ENCODE data around the gene ARPC1A.
"Not testable (repeated sequence)": the region's sequence is repeated elsewhere in the genome, so short reads cannot be mapped to it uniquely, and the experiment has no call there.

ARPC1A gene

DNA sequence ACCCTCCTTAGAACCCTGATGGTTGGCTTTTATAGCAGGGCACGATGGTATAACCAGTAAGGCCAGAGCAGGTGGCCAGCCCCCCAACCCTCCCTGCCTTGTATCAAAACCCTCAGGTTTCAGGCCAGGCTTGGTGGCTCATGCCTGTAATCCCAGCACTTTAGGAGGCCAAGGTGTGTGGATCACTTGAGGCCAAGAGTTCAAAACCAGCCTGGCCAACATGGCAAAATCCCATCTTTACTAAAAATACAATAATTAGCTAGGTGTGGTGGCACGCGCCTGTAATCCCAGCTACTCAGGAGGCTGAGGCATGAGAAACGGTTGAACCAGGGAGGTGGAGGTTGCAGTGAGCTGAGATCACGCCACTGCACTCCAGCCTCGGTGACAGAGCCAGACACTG lies 3.0 kb upstream of the ARPC1A start:
- DNase-seq (ENCODE audit: low spot score) = not testable (repeated sequence)

DNA sequence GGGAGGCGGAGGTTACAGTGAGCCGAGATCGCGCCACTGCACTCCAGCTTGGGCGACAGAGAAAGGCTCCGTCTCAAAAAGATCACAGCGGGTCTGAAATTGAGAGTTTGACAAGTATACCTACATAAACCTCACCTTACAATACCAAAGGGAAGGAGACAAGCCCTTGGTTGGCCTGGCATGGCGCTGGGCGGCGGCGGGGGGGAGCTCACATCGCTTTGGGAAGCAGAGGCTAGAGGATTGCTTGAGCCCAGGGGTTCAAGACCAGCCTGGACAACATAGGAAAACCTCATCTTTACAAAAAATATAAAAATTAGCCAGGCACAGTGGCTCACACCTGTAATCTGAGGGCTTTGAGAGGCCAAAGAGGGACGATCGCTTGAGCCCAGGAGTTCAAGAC lies 1.1 kb upstream of the ARPC1A start:
- no peak for DNase-seq (ENCODE audit: low spot score)

DNA sequence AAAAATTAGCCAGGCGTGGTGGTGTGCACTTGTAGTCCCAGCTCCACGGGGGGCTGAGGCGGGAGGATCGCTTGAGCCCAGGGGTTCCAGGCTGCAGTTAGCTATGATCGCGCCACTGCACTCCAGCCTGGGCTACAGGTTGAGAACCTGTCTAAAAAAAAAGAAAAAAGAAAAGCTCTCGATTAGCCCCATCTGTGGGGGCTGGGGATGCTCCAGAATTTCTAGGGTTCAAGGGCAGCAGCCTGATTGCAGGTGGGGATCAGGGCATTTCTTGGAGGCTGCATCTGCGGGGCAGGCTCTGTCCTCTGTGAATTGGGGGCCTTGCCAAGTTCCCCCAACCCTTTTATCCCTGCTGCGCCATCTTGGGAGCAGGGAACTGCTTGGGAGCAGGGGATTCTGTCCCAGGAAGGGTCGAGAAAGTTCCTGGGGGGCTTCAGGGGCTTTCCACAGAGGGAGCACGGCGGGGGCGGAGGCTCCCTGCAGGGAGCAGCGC lies 651 bp upstream of the ARPC1A start:
- no peak for DNase-seq (ENCODE audit: low spot score)

DNA sequence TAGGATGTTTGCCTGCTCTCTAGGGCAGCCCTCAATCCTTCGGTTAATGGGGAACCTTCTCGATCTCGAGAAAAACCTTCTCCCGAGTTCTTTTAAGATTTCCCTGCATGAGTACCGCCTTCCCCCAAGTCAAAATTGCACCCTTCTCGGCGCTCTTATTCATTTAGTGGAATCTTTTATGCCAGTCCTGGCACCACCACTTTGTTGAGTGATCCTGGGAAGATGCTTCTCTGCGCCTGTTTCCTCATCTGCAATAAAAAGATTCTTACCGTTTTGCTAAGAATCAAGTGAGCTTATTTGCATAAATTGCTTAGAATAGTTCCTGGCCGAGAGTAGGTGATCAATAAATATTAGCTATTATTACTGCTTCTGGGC lies 697 bp downstream of the ARPC1A start:
- no peak for DNase-seq (ENCODE audit: low spot score)

DNA sequence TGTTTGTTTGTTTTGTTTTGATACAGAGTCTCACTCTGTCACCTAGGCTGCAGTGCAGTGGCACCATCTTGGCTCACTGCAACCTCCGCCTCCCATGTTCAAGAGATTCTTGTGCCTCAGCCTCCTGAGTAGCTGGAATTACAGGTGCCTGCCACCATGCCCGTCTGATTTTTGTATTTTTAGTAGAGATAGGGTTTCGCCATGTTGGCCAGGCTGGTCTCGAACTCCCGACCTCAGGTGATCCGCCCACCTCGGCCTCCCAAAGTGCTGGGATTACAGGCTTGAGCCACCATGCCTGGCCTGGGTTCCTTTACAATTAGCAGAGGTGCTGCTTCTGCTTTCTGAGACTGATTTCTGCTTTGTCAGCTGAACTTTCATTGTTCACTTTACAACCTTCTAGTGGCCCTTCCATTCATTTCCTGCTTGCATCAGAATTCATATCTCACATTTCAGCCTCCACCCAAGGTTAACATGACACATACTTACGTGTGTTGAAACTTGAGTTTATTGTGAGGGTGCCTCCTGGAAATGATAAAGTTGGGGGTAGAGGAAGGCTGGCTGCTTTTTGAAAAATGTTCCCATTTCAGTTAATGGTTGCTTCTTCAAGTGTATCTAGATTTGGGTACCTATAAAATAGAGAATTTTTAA lies 4.7 kb downstream of the ARPC1A start:
- DNase-seq (ENCODE audit: low spot score) = peak; percentile 56

DNA sequence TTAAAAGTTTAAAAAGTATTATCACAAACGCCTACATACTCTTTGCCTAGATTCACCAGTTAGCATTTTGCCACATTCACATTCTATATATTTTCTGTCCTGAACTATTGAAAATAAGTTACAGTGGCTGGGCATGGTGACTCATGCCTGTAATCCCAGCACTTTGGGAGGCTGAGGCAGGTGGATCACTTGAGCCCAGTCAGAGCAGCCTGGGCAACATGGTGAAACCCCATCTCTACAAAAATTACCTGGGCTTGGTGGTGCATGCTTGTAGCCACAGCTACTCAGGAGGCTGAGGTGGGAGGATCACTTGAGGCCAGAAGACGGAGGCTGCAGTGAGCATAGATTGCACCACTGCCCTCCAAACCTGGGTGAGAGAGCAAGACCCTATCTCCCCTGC lies 5.3 kb downstream of the ARPC1A start:
- DNase-seq (ENCODE audit: low spot score) = no peak

DNA sequence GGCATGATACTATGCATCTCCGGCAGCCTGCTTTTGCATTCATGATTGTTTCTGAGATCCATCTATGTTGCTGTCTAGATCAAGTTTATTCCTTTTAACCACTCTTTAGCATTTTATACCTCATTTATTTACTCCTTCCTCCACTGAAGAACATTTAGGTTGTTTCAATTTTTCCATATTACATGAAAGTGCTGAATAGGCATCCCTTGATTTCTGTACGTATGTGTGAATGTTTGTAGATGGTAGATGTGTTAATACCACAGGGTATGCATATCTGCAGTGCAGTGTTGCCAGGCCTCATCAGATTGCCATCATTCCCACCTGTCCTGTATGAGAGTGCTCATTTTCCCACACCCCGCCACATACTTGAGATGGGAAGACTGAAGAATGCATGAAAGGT lies 13.9 kb downstream of the ARPC1A start:
- no peak for DNase-seq (ENCODE audit: low spot score)

DNA sequence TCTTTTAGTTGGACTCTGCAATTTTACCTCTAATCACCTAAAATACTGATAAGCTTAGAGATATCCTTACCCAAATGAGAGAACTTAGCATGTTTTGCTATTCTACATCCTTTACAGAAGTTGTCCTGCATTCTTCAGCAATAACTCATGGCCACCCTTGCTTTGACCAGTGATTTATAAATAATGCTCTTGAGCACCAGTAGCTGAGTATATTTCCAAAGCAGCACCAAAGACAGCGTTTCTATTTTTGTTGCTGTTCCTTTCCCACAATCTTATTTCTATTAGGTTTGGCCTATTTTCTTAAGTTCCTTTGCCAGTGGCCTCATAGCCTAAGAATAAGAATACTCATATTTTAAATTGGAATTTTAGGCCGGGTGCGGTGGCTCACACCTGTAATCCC lies 15.0 kb downstream of the ARPC1A start:
- no peak for DNase-seq (ENCODE audit: low spot score)

DNA sequence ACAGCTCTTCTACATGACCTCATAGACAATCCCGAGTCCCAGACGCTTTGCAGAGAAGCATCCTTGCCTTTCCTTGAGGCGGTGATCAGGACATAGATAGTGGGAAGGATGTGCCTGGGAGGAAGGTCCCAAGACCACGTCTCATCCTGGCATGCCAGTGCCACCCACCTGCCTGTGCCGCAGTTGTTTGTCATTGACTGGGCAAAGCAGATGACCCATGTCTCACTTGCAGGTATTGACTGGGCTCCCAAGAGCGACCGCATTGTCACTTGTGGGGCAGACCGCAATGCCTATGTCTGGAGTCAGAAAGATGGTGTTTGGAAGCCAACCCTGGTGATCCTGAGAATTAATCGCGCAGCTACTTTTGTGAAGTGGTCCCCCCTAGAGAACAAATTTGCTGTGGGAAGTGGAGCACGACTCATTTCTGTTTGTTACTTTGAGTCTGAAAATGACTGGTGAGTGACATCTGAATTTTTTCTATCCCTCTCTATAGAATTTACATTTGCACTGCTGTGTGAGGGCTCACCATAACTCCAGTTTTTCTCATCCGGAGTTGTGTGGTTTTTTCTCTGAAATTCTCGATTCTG lies 18.5 kb downstream of the ARPC1A start:
- no peak for DNase-seq (ENCODE audit: low spot score)

DNA sequence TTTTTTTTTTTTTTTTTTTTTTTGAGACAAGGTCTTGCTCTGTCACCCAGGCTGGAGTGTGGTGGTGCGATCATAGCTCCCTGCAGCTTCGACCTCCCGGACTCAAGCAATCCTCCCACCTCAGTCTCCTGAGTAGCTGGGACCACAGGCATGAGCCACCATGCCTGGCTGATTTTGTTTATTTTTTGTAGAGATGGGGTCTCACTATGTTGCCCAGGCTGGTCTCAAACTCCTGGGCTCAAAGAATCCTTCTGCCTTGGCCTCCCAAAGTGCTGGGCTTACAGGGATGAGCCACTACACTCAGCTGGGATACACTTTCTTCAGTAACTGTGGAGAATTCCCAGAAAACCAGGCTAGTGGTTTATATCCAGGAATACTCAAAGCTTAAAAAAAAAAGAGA lies 24.9 kb downstream of the ARPC1A start:
- not testable (repeated sequence) for DNase-seq (ENCODE audit: low spot score)

DNA sequence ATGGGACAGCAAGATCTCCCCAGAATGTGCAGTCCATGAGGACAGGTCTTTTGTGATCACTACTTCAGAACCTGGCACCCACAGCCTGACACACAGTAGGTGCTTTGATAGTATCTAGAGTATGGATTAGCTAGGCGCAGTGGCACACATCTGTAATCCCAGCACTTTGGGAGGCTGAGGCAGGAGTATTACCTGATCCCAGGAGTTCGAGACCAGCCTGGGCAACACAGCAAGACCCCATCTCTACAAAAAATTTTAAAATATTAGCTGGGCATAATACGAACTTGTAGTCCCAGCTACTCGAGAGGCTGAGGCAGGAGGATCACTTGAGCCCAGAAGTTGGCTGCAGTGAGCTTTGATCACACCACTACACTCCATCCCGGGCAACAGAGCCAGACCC lies 26.5 kb downstream of the ARPC1A start:
- no peak for DNase-seq (ENCODE audit: low spot score)

DNA sequence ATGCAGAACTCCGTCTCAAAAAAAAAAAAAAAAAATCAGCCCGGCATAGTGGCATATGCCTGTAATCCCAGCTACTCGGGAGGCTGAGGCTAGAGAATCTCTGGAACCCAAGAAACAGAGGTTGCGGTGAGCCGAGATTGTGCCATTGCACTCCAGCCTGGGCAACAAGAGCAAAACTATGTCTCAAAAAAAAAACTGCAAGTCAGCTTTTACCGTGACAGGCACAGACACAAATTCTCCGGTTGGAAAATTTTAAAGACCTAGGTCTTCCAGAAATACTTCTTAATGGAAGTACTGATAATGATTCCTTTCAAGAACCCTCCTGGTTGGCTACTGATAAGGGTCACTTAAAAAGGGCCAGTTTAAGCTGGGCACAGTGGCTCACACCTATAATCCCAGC lies 29.4 kb downstream of the ARPC1A start:
- no peak for DNase-seq (ENCODE audit: low spot score)

DNA sequence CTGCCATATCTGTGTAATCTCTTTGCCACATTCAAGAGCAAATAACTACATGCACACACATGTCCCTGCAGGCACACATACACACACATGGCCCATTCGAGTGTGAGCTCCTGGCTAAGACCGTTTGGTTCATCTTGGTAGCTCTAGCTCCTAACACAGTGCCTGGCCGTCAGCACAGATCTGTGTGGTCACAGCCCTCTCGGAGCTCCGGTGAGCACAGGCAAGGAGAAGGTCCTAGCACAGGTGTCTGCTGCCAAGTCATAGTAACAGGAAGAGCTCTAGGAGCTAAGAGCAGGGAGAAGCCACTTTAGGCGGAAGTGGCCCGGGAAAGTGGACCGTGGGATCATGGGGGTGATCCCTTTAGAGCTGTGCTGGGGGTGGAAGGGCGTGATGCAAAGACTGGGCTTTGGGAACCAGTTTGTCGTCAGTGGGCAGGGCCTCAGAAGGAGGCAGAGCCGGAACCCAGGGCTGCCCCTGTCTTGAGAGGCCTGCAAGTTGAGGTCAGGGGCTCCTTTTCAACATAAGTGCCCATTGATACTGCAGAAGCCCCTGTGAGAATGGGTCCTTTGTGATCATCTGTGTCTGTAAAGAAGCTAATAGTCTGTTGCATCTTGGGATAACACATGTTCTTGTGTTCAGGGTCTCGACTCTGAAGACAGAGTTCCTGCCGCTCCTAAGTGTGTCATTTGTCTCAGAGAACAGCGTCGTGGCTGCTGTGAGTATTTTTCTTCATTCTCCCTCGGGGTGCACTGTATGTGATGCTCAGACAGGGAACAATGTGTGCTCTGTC lies 32.2 kb downstream of the ARPC1A start:
- DNase-seq (ENCODE audit: low spot score) = no peak

DNA sequence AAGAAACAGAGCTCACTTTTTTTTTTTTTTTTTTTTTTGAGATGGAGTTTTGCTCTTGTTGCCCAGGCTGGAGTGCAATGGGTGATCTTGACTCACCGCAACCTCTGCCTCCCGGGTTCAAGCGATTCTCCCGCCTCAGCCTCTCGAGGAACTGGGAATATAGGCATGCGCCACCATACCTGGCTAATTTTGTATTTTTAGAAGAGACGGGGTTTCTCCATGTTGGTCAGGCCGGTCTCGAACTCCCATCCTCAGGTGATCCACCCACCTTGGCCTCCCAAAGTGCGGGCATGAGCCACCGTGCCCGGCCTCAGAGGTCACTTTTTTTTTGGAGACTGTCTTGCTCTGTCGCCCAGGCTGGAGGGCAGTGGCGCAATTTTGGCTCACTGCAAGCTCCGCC lies 32.8 kb downstream of the ARPC1A start:
- DNase-seq (ENCODE audit: low spot score) = not testable (repeated sequence)

DNA sequence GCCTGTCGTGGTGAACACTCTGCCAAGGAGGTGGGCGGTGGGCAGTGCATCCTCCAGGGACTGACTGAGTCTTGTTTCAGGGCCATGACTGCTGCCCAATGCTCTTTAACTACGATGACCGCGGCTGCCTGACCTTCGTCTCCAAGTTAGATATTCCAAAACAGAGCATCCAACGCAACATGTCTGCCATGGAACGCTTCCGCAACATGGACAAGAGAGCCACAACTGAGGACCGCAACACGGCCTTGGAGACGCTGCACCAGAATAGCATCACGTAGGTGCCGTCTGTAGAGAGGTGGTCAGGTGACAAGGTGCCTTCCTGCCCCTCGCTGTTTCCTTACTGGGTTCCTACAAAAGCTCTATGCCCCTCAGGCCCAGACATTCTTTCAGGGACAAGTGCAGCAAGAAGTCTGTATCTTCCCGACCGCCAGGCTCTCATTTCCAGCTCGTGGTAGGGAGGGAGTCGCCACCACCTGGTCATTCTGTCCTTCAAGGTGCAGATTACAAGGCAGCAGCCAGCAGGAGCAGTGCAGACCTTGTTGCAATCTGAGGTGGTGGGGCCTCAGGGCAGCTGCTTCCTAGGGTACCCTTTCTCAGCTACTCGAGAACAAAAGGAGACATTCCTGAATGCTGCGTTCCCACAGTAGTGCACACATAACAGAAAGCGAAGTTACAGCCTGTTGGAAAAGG lies 33.9 kb downstream of the ARPC1A start:
- DNase-seq (ENCODE audit: low spot score) = no peak

DNA sequence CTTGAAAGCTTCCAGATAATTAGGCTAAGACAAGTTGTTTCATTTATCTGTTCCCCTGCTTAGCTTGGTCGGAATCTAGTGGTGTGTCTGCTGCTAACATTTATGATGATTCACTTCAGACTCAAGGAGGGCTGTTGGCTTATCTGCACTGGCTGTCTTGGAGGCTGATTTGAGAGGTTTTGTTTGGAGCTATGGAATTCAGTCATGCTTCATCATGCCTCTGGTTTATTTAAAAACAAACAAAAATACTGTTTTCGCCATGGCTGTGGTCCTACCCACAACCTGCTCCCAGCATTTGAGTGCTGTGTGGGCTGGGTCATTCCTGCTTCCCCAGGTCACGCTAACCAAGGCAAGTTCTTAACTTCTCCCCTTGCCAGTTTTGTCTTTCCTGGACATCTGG lies 37.1 kb downstream of the ARPC1A start:
- peak; percentile 82 for DNase-seq (ENCODE audit: low spot score)

DNA sequence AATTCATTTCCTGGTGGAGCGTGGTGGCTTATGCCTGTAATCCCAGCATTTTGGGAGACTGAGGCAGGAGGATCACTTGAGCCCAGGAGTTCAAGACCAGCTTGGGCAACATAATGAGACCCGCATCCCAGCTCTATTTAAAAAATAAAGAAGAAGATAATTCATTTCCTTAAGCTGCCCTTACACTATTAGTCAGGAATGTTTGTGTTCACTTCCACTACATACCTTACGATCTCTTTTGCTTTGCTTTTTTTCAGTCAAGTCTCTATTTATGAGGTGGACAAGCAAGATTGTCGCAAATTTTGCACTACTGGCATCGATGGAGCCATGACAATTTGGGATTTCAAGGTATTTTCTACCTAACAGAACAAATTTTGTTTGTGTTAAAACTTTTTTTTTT lies 37.6 kb downstream of the ARPC1A start:
- DNase-seq (ENCODE audit: low spot score) = no peak

DNA sequence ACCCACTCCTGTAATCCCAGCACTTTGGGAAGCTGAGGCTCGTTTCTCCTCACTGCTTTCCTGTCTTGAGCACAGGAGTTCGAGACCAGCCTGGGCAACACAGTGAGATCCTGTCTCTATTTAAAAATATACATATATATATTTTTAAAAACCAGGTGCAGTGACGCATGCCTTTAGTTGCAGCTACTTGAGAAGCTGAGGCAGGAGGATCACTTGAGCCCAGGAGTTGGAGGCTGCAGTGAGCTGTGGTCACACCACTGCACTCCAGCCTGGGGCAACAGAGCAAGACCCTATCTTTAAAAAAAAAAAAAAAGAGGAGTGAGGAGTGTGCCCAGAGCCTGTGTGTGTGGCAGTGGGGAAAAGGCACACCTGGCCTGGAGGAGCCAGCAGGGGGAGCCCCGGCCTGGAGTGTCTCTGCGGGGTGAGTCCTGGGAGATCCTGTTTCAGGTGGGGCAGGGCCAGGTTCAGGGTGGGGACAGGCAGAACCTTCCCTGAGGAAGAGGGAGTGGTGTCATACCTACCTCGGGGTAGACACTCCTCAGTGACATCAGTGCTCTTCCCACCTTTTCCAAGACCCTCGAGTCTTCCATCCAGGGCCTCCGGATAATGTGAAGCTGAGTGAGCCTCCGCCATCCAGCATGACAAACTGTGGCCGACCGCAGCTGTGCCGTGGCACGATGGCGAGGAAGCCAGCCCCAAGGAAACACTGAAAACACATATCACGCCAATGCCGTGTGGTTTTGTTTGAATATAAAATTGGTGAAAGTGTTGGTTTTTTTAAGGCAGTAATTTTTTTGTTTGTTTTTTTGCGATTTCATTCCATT lies 39.8 kb downstream of the ARPC1A start:
- DNase-seq (ENCODE audit: low spot score) = no peak

DNA sequence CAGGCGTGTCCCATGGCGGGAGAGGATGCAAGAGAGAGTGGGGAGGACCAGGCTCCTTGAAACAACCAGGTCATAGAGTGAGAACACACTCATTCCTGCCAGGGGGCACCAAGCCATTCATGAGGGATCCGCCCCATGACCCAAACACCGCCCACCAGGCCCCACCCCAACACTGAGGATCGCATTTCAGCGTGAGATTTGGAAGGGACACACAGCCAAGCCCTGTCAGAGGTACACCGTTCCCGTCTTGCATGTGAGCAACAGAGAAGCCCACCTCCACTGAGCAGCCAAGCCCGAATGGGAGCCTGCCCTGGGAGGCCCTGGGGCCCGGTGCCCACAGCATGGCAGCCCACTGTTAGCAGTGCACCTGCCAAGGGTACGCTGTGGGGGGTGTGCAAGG lies 40.9 kb downstream of the ARPC1A start:
- DNase-seq (ENCODE audit: low spot score) = no peak

DNA sequence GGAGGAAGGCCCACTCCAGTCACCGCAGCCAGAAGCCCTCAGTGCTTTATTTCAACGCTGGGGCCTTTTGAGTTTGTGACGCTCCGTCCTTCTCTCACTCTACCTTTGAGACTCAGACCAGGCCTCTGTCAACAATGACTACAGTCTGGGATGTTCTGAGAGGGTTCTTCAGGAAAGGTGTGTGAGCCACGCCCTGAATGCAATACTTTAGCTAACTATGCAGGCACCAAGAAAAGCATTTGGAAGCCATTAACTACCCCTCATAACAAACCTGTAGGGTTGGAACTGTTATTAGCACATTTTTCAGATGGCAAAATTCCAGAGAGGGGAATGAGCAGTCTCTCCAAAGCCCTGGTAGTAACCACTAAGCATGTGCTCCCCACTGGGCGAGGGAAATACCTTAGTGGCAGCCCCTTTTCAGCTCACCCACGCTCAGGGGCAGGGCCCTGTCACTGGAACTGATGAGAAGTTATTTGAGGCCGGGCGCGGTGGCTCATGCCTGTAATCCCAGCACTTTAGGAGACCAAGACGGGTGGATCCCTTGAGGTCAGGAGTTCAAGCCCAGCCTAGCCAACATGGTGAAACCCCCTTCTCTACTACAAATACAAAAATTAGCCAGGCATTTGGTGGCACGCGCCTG lies 43.2 kb downstream of the ARPC1A start:
- DNase-seq (ENCODE audit: low spot score) = no peak

DNA sequence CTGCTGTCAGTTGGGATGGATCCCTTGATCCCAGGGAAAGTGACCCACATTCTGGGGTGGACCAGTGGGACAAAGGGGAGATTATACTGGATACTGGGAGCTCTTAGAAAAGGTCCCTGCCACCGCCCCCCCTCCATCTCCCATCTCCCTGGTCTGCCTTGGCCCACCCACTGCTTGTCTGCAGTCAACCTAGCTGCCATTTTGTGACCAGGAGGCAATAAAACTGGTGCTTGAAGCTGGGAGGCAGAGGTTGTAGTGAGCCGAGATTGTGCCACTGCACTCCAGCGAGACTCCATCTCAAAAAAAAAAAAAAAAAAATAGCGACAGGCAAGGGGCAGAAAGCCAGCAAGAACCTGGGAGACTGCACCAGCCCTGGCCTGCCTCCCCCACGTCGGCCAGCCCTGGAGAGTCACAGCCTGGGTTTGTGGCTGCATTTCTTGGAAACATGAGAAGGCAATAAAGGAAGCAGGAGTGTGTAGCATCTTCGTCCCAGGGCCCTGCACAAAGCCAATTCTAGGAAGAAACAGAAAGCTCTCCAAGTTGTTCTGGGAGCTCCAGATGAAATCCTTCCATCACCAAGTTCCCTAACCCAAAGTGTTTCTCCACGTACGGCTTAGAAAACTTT lies 44.2 kb downstream of the ARPC1A start:
- DNase-seq (ENCODE audit: low spot score) = no peak

Measured in AG20443 (cell line).